ENCODE data around the gene HMGB1. TPM values are rescaled to one million over a fixed set of nuclear protein-coding genes. Genes with fewer than 3 reads are reported as not detected.

Gene HMGB1
- total RNA-seq, 1 donor from 2014 or later: 153 TPM

- intact Hi-C loops (cut with DNase I): no loop called here
- no peak for DNase-seq (ENCODE audit: low spot score)
Measured at GRCh38 chr13:30442926-30443325, 22.8 kb downstream of the HMGB1 start.

DNA sequence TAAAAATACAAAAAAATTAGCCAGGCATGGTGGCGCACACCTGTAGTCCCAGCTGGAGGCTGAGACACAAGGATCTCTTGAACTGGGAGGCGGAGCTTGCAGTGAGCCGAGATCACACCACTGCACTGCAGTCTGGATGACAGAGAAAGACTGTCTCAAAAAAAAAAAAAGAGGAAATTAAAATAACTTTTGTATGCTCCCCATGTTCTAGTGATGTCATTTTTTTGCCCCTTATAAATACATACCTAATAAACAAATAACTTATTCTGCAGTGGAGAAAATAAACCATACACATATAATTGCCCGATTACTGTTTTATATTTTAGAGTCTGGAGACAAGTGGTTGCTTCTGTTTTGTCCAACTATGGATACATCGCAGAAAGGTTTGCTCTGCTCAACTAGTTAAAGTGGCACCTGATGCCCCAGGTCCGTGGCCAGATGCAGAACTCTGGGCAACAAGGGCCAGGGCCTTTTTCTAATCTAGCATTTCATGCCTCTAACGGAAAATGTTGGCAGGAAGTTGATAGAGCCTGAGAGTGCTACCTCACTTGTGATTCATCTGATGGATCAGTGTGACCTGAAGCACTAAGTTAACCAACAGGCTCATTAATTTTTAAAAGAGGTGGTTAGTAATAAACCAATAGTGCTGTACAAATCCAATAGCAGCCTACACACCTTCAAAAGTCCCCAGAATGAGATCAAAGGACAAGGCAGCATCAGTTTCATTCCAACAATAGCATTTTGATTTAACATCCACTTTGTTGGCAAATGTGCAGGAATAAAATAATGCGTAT is 24.6 kb downstream of the HMGB1 start:
- DNase-seq (ENCODE audit: low spot score): no peak
- intact Hi-C loops (cut with DNase I): no loop called here

DNA sequence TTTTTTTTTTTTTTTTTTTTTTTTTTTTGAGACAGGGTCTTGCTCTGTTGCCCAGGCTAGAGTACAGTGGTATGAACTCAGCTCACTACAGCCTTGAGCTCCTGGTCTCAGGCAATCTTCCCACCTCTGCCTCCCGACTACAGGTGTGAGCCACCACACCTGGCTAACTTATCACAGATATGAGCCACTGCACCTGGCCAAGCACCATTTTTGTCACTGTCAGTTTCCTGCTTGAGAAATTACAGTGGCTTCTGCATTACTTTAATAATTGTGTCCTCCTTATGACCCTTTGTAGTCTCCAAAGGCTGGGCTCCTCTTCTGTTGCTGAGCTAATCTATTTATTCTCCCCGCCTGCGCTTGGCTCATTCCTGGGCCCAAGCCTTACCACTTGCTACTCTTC is 27.4 kb downstream of the HMGB1 start:
- intact Hi-C loops (cut with DNase I): no loop called here
- DNase-seq (ENCODE audit: low spot score): no peak

DNA sequence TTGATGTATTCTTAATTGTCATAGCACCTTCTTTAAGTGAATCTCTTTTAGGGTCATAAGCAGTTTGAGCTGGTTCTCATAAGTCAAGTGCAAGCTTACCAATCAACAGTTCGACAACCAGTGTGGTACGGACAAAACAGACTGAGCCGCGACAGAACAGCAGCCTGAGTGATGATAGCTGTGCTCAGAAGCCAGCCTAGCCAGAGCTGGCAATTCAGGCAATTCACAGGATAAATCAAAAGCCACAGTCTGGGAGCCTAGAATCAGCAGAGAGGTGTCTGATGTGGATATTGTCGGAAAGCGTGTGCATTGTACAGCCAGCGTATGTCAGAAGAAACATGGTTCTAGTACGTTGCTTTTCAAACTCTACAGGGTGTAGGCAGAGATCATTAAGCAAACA is 28.6 kb downstream of the HMGB1 start:
- intact Hi-C loops (cut with DNase I): no loop called here

GRCh38 chr13:30435911-30436451 is 29.8 kb downstream of the HMGB1 start:
- no peak for DNase-seq (ENCODE audit: low spot score)
- intact Hi-C loops (cut with DNase I): no loop called here

More for the DNA sequence above, 28.6 kb downstream of the HMGB1 start:
- DNase-seq (ENCODE audit: low spot score): no peak

- intact Hi-C loops (cut with DNase I): no loop called here
- DNase-seq (ENCODE audit: low spot score): no peak
Measured at GRCh38 chr13:30431269-30431940, 34.3 kb downstream of the HMGB1 start.

DNA sequence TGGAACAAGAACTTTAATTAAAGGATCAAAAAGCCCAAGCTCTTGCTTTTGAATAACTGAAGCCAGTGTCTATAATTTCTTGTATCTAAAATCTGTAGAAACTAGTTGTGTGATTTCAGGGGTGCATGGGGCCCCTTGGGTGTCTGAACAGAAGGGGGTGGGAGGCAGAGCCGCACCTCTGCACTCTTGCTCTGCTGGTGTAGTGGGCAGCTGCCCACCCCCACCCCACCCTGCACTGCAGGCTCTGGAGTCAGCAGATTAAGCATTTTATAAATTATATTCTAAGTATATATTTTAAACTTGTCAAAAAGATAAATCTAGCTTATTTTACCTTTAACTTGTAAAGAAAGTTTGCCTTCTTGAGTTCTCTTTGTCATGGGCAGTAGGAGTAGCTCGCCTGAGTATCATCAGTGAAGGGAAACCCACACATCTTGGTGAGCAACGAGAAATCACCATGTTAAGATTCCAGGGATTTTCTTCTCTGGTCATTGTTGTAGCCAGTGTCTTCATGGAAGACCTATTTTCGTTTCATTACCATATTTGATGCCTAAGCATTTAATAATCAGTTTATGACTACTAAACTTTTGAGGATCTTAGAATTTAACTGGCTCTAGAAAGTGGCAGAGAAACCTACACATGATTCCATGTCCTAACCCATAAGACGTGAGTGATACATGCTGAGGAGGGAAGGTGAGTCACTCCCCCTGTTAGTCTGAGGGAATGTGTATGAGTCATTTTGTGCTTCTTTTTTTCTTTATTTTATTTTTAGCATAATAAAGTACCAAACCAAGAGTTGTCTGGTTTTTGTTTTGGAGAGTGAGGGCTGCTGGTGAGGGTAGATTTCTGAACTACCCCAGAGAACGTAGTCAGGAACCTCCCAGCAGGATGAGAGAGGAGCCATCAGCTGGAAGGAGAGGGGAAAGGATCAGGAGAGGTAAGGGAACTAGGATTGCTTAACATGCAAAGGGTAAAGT is 35.7 kb downstream of the HMGB1 start:
- DNase-seq (ENCODE audit: low spot score): no peak
- intact Hi-C loops (cut with DNase I): loop anchor here (10.0 kb wide), 1 partner anchor 125 kb away; the partner anchor contains the start of gene KATNAL1

GRCh38 chr13:30429235-30429634 is 36.5 kb downstream of the HMGB1 start:
- no peak for DNase-seq (ENCODE audit: low spot score)
- intact Hi-C loops (cut with DNase I): loop anchor here (10.0 kb wide), 1 partner anchor 124 kb away; the partner anchor contains the start of gene KATNAL1

DNA sequence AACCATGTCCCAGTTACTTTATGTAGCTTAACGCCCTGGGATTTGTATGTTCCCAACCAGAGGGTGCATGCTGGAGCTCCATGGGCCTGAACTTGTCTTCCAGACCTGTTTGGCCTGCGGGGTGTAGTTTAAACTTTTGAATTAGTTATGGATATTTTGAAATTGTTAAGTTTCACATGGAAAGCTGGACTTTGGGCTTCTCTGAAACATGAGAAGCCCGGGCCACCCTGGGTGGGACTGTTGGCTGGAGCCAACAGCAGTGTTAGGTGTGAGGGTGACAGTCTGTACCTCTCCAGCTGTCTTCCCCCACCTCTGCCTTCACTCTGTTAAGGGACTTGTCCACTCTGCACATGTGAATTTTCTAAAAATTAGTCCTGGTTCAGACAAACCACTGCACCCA is 41.8 kb downstream of the HMGB1 start:
- intact Hi-C loops (cut with DNase I): loop anchor here (5.0 to 10.0 kb wide), 2 partner anchors 119 to 193 kb away; partner anchors contain the start of genes KATNAL1 and USPL1
- no peak for DNase-seq (ENCODE audit: low spot score)

DNA sequence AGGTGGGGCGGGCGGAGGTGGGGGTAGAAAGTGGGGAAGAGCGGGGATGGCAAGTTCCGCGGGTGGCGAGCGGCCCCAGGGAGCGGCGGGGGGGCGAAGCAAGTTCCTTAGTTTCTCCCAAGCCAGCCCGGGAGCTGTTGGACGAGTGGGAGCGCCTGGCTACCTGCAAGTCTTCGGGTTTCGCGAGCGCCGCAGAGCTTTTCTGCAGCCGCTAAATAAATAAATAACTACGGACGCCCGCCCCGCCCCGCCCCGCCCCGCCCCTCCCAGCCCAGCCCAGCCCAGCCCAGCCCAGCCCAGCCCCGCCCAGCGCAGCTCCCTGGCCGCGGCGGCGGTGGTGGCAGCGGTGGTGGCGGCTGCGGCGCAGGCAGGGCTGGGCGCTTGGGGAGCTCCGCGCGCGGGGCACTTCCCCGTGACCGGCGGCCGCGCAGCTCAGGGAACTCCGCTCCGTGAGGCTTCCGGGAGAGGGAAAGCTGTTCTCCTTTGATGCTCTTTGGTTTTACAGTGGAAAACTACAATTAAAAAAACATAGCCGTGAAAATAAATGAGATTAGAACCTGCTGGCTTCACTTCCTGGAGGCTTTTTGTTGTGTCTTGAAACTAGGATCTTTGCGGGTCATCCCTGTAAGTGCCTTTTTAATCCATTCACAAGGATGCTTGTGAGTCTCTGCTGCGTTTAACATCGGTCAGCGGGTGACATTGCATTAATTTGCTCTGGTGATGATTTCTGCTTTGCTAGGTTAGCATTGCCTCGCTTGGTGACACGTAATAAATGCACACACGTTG is 43.5 kb downstream of the HMGB1 start, which contains the start of gene UBE2L5:
UBE2L5 (plus strand) TSS at position 440 of the 786 bp plus-strand sequence. CDS start 5,498 bp downstream, outside the sequence.
- DNase-seq (ENCODE audit: low spot score): peak; percentile 91
- intact Hi-C loops (cut with DNase I): loop anchor here (5.0 to 10.0 kb wide), 2 partner anchors 117 to 195 kb away; partner anchors contain the start of genes KATNAL1 and USPL1

GRCh38 chr13:30421093-30422053 is 44.4 kb downstream of the HMGB1 start:
- DNase-seq (ENCODE audit: low spot score): peak; percentile 93
- intact Hi-C loops (cut with DNase I): loop anchor here (1.0 to 10.0 kb wide), 4 partner anchors 13 to 196 kb away; partner anchors contain the start of genes HMGB1, KATNAL1 and USPL1

- intact Hi-C loops (cut with DNase I): no loop called here
- DNase-seq (ENCODE audit: low spot score): no peak
Measured at GRCh38 chr13:30418717-30419459, 46.8 kb downstream of the HMGB1 start.

- intact Hi-C loops (cut with DNase I): no loop called here
- DNase-seq (ENCODE audit: low spot score): no peak
Measured at GRCh38 chr13:30418075-30418716, 47.5 kb downstream of the HMGB1 start.

DNA sequence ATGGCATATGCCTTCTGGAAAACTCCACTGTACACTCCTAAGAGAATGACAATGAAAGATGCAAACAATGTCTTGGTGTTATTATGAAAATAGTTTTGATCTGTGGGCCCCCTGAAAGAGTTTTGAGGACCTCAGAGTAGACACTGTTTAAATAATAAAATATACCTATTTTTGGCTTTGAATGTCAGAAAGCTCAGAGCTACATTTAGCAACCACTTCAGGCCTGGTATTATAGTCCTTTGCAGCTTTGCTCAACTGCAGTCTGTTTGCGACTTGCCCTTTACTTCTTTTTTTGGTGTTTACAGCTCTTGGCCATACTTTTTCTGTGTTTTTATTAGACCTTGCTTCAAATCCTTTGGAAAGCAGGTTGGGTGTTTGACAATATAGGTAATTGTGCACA is 49.3 kb downstream of the HMGB1 start:
- intact Hi-C loops (cut with DNase I): no loop called here

DNA sequence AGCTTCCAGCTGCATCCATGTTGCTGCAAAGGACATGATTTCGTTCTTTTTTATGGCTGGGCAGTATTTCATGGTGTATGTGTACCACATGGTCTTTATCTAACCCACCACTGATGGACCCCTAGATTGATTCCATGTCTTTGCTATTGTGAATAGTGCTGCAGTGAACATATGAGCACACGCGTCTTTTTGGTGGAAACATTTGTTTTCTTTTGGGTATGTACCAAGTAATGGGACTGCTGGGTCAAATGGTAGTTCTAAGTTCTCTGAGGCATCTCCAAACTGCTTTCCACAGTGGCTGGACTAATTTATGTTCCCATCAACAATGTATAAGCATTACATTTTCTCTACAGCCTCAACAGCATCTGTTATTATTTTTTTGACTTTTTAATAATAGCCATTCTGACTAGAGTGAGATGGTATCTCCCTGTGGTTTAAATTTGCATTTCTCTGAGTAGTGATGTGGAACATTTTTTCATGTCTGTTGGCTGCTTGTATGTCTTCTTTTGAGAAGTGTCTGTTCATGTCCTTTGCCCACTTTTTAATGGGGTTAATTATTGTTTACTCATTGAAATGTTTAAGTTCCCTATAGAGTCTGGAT is 50.2 kb downstream of the HMGB1 start:
- intact Hi-C loops (cut with DNase I): no loop called here
- no peak for DNase-seq (ENCODE audit: low spot score)

More for the DNA sequence above, 49.3 kb downstream of the HMGB1 start:
- DNase-seq (ENCODE audit: low spot score): no peak

DNA sequence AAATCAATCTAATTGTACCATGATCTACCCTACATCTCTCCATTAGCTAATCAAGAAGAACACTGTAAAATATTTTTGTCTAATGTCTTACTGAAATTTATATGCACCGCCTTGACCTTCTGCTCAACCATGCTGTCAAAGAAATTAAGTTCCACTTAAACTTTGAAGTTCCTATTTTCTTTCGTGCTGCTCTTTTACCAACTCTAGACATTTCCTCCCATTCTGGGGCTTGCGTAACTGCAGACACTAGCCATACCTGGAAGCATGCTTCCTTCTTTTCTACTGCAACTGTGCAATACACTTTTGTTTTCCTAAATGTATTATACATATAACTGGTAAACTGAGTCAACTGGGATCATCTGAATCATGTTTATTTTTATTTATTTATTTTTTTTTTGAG is 51.9 kb downstream of the HMGB1 start:
- intact Hi-C loops (cut with DNase I): no loop called here
- DNase-seq (ENCODE audit: low spot score): no peak
